HG02852 (cell line): ENCODE measurements around the gene RESF1.
"Not testable (repeated sequence)": the region's sequence is repeated elsewhere in the genome, so short reads cannot be mapped to it uniquely, and the experiment has no call there.

Source experiments
- ATAC-seq: cut with Tn5 transposase; IDR thresholded peaks from one replicate; pipeline ENCODE4 v1.9.1; 2021; ENCODE audit warnings: mild to moderate bottlenecking, moderate library complexity; ENCODE audit not compliant: unreplicated experiment

Gene RESF1, protein sequence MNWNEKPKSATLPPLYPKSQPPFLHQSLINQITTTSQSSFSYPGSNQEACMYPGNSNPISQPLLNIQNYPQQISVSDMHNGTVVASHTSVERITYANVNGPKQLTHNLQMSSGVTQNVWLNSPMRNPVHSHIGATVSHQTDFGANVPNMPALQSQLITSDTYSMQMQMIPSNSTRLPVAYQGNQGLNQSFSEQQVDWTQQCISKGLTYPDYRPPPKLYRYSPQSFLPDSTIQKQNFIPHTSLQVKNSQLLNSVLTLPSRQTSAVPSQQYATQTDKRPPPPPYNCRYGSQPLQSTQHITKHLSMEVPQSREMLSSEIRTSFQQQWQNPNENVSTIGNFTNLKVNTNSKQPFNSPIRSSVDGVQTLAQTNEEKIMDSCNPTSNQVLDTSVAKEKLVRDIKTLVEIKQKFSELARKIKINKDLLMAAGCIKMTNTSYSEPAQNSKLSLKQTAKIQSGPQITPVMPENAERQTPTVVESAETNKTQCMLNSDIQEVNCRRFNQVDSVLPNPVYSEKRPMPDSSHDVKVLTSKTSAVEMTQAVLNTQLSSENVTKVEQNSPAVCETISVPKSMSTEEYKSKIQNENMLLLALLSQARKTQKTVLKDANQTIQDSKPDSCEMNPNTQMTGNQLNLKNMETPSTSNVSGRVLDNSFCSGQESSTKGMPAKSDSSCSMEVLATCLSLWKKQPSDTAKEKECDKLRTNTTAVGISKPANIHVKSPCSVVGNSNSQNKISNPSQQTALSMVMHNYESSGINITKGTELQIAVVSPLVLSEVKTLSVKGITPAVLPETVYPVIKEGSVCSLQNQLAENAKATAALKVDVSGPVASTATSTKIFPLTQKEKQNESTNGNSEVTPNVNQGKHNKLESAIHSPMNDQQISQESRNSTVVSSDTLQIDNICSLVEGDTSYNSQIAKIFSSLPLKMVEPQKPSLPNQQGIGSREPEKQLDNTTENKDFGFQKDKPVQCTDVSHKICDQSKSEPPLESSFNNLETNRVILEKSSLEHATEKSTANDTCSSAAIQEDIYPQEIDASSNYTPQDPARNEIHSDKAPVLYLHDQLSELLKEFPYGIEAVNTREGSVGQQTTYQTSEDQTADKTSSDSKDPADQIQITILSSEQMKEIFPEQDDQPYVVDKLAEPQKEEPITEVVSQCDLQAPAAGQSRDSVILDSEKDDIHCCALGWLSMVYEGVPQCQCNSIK (N-terminal part only)

DNA sequence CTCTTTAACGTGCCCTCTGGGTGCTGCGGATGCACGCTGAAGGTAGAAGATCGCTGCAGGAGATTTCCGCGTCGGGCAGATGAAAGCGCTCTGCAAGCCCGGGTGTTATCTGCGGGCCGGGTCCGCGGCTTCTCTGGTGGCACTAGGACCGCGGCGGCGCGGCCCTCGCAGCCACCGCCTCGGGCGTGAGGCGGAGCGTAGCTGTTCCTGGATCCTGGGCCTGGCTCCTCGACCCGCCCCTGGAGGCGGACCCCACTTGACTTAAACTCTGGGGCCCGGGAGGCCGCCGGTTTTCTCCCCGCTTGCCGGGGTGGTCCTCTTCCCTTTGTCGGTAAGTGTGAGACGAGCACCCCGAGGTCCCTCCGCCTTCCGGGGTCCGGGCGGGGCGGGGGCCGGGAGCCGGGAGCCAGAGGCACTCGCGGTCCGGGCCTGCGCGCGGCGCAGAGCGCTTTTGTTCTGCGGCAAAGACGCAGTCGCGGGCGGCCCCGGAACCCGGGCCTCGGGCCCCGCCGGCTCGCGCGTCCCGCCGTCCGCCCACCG is at the start of gene RESF1:
Gene RESF1, plus strand, starts transcription at position 255 of the 540 bp plus-strand sequence. CDS start 21,541 bp downstream, outside the sequence.
- ATAC-seq = peak; percentile 88

DNA sequence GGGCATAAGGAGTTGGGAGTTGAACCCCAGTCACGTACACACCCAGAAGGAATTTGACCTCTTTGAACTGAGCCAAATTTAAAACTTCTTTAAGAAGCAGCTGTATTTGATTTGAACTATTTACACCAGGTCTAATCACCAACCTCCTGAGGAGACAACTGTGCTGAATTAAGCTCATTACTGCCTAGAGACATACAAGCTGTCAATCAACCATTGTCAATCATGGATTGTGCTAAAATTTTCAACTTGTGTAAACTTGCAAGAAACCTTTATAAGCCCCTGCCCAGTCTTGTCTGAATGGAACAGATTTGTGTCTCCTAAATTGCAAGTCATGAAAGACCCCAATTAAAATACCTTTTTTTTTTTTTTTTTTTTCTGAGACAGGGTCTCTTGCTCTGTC is 44.3 kb upstream of the RESF1 start:
- ATAC-seq = no peak

DNA sequence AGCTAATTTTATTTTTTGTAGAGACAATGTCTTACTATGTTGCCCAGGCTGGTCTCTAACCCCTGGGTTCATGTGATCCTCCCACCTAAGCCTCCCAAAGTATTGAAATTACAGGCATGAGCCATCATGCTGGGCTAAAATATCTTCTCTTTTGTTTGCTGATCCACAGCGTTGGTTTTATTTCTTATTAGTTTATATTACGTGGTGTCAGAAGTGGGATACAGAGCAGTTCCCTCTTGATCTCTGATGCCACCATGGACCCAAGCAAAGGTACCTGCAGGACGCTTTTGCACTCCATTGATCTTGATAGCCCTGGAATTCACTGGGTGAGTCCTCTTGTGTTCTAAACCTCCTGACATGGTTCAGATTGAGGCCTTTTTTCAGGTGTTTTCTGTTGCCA is 43.8 kb upstream of the RESF1 start:
- no peak for ATAC-seq

DNA sequence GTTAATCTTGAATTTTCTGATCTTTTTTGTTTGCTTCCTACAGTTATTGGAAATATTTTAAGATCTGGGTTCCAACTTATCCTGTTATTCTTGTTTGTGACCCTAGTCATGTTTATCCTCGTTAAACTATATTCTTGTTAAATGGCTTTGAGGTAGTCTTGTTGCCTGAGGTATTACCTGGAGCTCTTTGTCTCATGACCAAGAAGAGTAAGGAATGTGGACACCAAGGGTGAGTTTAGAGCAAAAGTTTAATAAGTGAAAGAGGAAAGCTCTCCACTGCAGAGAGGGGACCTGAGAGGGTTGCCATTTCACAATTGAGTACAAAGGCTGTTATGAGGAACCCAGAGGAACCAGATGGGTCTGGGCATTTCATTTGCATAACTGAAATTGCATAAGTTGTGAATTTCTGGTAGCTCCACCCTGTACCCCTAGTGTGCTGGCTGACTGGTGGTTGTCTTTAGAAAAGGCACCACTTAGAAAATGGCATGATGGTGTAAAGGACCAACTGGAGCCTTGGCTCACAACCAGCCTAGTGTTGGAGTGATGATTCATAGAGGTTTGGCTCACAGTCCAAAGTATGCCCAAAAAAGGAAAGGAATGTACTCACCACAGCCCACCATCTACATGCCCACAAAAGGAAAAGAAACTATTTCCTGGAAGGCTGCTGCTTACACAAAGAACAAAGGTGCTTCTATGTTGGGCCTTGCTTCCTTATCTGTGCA is 36.7 kb upstream of the RESF1 start:
- ATAC-seq = no peak

DNA sequence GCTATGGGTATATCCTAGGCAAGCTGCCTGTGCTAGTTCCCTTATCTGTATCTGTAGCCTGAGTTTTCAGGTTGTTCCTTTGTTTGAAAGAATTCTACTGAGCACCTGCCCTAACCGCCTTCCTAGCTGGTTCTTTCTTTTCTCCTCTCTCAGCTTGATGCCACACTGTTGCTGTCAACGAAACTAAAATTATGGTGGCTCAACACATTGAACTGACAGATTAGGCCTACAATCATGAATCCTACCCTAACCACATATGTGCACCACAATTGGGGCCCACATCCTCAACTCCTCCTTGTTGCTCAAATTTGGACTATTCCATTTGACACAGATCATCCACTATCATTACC is 36.2 kb upstream of the RESF1 start:
- no peak for ATAC-seq

DNA sequence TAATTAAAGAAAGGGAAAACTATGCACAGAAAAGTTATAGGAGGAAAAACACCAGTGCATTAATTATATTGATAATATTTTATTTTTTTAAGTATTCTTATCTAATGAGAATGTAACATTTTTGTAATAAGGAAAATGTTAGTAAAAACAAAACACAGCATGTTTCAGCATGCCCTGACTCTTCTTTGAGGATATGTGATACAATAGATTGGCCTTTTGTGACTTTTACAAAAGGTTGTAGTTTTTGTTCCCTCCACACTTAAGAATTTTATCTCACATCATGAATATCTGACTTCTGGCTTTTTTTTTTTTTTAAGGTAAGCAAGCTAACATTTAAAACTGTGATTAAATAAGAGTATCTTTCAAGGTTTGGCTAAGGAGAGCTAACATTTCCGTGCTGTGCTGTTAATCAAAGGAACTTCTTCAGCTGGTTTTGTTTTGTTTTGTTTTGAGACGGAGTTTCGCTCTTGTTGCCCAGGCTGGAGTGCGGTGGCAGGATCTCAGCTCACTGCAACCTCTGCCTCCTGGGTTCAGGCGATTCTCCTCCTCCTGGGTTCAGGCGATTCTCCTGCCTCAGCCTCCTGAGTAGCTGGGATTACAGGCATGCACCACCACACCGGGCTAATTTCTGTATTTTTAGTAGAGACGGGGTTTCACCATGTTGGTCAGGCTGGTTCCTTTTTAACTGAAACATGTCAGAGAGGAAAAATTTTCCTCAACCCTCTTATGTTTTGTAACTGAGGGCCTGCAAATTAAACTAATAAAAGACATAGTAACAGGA is 30.8 kb upstream of the RESF1 start:
- peak; percentile 45 for ATAC-seq

DNA sequence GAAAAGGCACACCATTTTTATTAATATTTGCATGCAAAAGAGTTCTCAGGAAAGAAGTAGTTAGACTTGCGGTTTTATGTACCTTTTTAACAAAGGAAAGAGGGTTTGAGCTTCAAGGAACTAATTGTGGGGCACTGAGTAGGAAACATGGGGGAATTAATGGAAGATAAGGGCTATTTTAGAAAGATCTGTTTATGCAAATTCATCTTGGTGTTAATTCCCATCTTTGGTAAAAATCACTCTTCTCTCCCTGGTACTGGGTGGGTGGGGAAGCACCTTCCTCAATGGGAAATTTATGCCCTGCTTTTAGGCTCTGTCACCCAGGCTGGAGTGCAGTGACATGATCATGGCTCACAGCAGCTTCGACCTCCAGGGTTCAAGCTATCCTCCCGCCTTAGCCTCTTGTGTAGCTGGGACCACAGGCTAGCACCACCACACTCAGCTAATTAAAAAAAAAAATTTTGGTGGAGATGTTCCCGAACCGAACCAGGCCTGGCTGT is 30.1 kb upstream of the RESF1 start:
- ATAC-seq = peak; percentile 22

DNA sequence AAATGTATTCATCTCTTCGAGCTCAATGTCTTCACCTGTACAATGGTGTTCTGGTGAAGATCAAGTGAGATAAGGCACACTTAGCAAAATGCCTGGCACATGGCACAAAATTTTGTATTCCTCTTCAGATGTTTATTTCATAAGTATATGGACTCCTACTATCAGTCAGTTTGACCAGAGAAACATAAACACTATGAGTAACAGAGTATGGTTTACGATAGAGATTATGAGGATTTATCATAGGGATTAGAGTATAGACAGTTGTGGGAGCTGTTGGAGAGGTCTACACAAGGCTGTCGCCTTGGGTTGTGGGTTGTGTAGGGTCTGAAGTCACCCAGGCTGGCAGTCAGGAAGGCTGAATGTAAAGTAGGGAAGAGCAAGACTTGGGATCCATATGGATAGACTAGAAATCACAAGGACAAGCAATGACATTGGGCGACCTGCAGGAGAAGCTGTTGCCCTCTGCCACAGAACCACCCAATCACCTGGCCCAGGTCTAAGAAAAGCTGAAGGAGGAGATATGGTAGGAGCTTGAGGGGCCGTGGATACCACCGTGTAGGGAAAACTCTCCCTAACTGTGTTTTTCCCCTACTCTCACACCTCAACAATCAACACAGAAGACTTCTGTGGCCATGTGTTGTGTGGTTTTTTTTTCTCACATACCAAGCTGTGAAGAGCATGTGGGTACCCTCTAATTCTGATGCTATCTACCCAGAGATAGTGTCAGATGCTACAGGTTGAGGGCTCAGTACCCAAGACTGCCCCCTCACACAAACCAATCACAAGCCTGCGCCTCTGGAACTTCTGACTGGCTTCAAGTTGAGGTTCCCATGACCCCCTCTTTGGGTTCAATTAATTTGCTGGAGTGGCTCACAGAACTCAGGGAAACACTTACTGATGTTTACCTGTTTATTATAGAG is 27.2 kb upstream of the RESF1 start:
- ATAC-seq = no peak

DNA sequence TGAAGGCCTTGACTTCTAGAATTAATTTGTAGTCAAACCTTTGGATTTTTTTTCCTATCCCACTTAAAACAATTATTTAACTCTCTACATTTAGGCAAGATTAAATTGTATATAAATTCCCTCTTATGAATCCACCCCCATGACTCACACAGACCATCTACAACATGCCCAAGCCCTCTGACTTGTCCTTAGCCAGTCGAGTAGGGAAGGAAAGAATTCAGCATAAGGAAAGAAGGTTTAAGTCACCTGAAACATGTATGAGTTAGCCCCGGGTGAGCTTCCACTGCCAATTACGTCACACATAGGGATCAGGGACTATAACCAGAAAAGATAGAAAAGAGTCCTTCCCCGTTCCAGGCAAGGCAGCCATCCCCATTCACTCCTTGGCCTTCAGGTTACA is 14.9 kb upstream of the RESF1 start:
- ATAC-seq = no peak

DNA sequence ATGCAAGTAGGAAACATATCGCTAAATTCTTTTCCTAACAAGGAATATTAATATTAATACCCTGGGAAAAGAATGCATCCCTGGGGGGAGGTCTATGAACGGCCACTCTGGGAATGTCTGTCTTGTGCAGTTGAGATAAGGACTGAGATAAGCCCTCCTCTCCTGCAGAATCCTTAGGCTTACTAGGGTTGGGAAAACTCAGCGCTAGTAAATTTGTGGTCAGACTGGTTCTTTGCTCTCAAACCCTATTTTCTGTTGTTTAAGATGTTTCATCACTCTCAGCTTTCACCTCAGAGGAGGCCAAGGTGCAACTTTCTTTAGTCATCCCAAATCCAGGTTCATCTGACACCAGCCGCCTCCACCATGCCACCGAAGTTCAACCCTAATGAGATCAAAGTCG is 11.2 kb upstream of the RESF1 start:
- ATAC-seq = no peak

DNA sequence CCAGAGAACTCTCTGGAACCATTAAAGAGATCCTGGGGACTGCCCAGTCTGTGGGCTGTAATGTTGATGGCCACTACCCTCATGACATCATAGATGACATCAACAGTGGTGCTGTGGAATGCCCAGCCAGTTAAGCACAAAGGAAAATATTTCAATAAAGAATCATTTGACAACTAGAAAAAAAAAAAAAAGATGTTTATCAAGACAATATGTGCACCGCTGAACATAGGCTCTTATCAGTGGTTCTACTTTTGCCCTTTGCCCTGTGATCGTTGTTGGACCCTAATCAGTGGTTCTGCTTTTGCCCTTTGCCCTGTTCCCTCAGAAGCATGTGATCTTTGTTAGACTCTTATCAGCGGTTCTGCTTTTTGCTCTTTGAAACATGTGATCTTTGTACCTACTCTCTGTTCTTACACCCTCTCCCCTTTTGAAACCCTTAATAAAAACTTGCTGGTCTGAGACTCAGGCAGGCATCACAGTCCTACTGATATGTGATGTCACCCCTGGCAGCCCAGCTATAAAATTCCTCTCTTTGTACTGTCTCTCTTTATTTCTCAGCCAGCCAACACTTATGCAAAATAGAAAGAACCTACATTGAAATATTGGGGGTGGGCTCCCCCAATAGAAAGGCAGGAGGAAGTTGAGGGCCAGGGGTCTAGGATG is 10.4 kb upstream of the RESF1 start:
- not testable (repeated sequence) for ATAC-seq

DNA sequence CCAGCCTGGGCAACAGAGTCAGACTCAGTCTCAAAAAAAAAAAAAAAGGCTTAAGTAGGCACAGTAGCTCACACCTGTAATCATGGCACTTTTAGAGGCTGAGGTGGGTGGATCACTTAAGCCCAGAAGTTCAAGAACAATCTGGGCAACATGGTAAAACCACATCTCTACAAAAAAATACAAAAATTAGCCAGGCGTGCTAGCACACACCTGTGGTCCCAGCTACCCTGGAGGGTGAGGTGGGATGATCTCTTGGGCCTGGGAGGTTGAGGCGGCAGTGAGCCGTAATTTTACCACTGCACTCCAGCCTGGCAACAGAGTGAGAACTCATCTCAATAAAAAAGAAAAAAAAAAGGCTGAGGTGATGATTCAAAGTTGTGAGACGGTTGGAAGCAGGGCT is 9.1 kb upstream of the RESF1 start:
- ATAC-seq = no peak

DNA sequence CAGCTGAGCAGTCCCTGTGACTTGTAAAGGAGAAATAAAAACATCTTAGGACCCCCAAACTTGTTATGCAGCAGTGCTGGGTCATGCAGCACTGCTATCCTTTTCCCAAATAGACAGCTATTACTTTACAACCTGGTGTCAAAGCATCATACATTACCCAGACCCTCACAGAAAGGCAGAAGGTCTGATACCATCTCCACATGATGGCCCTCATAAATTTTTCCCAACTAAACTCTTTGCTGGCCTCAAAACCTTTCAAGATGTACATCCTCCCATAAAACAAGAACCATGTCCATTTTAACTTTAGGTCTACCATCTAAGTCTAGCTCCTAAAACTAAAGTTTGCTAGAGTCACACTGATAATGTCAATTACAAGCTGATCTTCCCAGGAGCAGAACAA is 8.7 kb upstream of the RESF1 start:
- ATAC-seq = no peak

DNA sequence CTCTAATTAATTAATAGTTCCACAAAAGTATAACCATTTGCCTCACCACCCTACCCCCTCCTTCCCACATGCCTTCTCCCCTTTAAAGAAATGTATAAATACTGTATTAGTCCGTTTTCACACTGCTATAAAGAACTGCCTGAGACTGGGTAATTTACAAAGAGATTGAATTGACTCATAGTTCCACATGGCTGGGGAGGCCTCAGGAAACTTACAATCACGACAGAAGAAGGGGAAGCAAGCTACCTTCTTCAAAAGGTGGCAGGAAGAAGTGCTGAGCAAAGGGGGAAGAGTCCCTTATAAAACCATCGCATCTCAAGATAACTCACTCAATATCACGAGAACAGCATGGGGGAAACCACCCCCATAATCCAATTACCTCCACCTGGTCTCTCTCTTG is 8.2 kb upstream of the RESF1 start:
- ATAC-seq = no peak

DNA sequence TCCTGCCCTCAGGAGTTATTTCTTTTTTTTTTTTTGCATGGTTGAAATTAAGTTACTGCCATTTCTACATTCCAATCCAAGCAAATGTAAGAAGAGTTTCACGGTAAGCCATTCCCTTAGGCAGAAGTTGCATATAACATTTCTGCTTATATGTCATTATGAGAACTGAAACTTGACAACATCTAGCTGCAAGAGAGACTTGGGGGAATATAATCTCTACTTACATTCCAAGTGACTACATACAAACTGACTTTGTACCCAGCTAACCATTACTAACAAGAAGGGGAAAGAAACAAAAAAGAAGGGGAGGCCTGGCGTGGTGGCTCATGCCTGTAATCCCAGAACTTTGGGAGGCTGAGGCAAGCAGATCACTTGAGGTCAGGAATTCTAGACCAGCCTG is 7.3 kb upstream of the RESF1 start:
- ATAC-seq = no peak

DNA sequence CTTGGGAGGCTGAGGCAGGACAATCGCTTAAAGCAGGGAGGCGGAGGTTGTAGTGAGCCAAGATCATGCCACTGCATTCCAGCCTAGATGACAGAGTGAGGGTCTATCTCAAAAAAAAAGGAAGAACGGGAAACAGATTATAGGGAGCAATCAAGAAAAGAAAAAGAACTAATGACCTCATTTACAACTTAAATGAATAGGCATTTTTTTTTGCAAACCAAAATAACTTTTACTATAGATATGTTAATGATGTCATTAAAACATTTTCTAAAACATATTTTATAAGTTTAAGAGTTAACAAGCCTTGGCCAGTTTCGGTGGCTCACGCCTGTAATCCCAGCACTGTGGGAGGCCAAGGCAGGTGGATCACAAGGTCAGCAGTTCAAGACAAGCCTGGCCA is 6.8 kb upstream of the RESF1 start:
- ATAC-seq = no peak

DNA sequence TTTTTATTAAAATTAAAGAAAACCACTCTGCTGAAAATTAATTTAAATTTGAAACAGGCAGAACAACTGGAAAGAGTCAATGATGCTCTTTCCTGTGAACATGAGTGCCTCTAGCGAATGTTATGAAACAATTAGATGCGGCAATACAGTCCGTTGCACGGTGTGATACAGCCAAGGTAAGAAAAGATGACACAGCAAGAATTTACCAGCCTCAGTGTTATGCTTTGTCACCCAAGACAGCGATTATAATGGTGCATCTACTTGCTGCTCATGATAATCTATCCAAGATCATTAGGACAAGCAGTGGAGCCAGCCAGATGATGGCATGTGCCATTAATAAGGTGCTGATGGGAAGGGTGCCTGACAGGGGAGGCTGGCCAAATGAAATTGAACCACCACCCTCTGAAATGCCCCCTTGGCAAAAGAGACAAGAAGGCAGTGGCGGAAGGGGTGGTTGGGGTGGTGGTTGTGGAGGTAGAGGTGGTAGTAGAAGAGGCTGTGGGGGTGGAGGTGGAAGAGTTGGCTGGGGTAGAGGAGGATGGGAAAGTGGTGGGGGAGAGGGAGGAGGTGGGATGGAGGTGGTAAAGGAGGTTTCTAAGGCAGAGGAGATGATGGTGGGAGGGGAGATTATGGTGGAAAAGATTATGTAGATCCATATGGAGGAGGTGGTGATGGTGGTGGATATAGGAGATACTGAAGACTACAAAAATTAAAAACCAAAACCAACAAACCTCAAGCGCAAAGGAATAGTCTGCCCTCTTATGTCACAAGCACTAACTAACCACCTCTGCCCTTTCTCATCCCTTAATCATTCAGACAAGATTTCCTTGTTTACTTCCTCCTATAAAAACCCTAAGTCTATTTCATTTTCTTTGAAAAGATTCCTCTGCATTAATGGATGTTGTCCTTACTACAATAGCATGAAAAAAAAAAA is 4.0 kb upstream of the RESF1 start:
- ATAC-seq = no peak
